Measurements from ENCODE around the gene CNTNAP1.

- TF ChIP-seq POLR2AphosphoS5 (IDR thresholded peaks at IDR 0.05; ENCODE audit: borderline replicate concordance, low read depth, low read length), result no peak
- no peak for TF ChIP-seq EZH2 (IDR thresholded peaks at IDR 0.05)
- no peak for TF ChIP-seq FOXP2 (optimal IDR thresholded peaks at IDR 0.05; ENCODE audit: control extremely low read depth, extremely low read length, insufficient read depth)
Measured at GRCh38 chr17:42698736-42699414, 16.5 kb downstream of the CNTNAP1 start.
